ENCODE data around the gene CTDSP2.

GRCh38 chr12:57823131-57823907 lies 23.2 kb downstream of the CTDSP2 start:
- no peak for TF ChIP-seq POLR2A (IDR thresholded peaks at IDR 0.05)
- no peak for TF ChIP-seq CTCF (IDR thresholded peaks at IDR 0.05)
